Right renal pelvis (tissue), 4 donors: Measurements from ENCODE around the gene CEMIP. TPM values are rescaled to one million over a fixed set of nuclear protein-coding genes. Genes with fewer than 3 reads are reported as not detected.

Experiments used
- DNase-seq, 4 donors: peaks; one replicate each; pipeline ENCODE4 v3.0.0-alpha.2; 2013; ENCODE audit warnings: low read depth in 4 of 4, low spot score in 3 of 4, missing footprints in 1 of 4
- polyA plus RNA-seq, 4 donors: library from polyadenylated mRNA; unstranded; fragments of 120-200 nt; gene quantifications; one replicate each; pipeline ENCODE4 v1.2.1, GENCODE V29; 2013; ENCODE audit not compliant: insufficient read length in 4 of 4

Gene CEMIP
- polyA plus RNA-seq, 4 donors, result 1.6 to 4.0 (median 3.0) TPM

DNA sequence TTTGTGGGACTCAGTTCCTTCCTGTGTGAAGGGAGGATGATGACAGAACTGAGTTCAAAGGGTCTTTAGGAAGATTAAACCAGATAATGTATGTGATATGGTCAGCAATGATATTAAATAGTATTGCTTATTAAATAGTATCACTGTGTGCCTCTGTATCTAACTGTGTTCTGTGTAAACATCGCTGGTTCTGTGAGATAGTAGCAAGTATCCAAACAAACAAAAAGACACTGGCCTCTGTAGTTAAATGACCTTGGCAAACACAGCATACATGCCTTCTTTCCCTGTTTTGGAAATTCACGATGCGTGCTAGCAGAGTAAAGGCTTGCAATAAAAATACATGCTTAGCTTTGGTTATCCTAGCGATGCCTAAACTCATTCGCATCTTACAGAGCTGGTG lies 134.4 kb downstream of the CEMIP start:
- no peak for DNase-seq

DNA sequence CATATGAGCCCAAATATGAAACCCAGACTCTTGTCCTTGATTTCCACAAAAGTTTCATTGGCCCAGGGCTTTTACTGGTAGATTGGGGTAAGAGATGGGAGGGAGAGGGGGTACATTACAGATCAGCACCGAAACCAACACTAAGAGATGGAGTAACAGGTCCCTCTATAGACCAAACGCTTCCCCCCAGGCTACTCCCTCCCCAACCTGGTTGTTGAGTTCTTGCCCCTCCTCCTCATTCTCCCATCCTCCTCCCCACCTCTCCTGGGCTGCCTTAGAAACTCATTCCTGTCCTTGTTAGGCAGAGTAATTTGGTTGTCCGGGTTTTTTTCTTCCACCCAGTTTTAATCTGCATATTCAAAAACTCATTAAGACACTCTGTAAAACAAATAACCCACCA lies 136.3 kb downstream of the CEMIP start:
- DNase-seq, result no peak

DNA sequence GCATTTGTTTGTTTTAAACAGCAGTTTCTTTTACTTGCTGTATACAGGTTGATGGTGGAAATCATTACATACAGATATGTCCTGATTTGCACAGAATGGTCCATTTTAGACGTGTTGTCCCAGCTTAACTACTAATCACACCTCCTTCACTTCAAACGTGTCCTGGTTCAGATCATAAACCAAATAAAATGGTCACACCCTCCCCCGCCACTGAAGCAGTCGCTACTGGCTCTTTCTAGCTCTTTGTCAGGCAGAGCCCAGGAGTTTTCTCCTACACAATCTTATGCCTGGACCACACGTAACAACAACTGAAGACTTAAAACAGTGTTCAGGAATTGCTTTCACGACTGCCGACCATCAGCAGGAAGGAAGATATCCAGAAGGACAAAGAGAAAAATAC lies 136.9 kb downstream of the CEMIP start:
- no peak for DNase-seq

DNA sequence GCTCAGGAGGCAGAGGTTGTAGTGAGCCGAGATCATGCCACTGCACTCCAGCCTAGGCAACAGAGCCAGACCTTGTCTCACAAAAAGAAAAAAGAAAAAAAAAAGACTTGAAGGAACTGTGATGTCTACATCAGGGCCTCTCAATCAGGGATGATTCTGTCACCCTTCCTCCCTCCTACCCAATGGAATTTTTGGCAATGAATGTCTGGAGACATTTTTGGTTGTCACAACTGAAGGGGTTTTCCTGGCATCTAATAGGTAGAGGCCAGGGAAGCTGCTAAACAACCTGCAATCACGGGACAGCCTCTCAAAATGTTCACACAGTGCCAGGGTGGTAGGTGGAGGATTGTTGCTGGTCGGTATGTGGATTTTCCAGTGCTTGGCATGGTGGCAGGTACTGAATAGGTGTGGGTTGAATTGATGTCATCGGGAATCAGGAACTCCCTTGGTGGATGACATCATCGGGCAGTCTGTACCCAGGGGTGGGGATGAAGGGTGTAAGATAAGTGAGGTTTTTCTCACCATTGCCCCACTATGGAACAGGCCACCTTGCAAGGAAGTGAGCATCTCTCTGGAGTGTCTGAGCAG lies 139.1 kb downstream of the CEMIP start:
- DNase-seq, result no peak

DNA sequence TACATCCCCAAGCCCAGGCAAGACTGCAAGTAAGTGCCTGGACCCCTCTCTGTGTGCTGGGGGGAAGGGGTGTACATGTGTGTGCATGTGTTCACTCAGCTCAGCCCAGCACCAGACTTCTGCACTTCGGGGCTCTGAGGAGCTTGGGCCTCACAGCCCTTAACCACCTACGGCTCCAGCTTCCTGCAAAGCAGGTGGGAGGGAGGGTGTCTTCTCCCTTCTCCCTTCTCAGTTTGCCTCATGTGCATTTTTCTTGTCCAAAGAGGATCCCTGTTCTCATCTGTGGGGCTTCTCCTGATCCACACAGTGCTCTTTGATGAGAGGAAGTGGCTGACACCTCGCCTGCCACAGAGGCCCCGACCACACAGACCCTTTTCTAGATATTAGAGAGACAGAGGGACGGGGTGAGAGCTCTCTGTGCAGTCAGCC lies 141.1 kb downstream of the CEMIP start:
- no peak for DNase-seq

DNA sequence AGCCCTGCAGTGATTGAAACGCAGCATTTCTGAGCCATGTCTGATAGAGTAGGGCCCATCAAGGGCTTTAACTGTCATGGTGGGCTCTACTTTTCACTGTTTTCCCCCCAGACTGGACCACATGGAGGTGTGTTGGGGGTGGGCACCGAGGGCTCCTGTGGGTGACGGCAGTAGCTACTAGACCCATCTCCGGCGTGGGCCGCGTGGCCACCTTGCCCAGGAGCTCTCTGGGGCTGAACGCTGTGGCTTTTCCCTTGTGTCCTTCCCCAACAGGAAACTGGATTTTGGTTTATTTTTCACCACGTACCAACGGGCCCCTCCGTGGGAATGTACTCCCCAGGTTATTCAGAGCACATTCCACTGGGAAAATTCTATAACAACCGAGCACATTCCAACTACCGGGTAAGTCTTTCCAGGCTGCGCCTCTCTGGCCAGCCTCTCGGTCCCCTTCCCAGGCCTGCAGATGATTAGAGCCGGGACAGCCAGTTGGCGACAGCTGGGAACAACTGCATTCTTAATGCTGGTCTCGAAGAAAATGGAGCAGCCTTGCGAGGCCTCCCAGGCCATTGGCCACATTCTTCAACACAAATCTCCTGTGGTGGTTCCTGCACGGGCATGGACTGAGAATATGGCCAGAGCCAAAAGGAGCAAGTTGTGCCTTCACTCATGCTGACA lies 142.7 kb downstream of the CEMIP start:
- no peak for DNase-seq

DNA sequence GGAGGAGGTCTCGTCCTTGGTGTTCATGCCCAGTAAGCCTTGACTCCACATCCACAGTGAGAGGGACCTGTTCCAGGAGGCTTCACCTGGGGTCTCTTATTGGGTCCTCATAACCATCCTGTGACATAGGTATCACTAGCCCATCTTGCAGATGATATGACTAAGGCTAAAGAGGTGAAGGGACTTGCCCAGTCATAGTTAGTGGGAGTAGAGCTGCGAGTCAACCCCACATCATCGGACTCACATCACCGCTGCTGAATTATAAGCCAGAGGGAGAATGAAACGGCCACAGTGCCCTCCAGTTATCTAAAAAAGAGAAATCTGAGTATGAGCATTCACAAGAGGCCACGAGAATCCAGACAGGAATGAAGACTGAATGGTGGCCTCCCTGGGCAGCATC lies 144.5 kb downstream of the CEMIP start:
- no peak for DNase-seq

DNA sequence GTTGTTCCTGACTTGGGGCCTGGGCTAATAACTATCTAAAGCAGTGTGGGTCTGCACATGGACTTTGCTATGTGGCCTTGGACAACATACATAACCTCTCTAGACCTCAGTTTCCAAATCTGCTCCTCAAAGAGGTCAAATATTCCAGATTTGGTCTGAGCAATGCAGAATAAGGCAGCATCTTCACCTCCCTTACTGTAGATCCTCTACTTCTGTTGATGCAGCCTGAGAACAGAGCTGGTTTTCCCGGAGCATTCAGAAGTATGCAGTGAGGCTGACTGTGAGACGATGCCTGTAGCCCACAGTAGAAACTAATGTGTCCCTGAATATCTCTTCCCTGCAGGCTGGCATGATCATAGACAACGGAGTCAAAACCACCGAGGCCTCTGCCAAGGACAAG lies 145.1 kb downstream of the CEMIP start:
- DNase-seq, result no peak

DNA sequence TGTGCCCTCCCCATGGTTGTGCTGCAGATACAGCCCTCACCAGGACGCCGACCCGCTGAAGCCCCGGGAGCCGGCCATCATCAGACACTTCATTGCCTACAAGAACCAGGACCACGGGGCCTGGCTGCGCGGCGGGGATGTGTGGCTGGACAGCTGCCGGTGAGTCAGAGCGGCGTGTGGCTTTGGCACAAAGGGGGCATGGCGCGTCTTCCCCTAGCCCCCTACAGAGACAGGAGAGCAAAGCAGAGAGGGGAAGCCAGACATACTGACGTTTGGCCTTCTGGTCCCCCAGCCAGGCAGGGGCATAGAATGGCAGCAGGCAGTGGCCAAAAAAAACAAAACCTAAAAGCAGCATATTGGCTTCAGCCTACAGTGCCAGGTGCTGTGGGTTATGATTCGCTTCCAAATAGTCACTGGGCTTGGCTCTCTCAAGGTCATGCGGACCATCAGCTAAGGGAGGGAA lies 146.5 kb downstream of the CEMIP start:
- DNase-seq, result no peak

DNA sequence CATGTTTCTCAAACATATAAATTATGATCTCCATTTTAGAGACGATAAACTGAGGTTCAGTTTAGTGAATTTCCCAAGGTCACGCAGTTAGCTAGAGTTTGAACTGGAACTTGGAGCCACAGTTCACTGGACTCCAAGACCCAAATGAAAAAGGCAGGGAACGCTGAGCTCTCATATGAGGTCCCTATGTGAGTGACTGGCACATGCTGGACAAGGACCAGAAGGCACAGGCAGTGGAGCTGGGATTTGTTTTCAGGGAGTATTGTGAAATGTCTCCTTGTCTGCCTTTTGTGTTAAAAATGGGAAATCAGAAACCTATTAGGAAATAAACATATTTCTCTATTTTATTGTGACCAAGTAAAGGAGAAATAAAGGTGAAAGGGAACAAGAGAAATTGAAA lies 147.0 kb downstream of the CEMIP start:
- no peak for DNase-seq

DNA sequence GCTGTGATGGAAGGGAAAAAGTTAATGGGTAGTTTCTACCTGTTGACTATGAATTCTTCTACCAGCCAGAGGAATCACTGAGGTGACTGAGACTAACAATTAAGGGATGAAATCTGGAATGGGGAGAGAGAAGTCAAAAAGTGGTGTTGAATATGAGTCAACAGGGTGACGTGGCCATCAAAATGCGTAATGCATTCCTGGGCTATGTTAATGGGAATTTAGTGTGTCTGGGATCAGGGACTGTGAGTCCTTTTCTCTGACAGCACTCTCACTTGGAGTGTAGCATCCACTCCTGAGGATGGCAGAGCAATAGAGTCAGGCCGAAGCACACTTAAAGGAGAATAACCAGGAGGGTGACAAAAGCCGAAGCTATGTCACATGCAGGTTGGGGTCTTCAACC lies 150.1 kb downstream of the CEMIP start:
- DNase-seq, result no peak

DNA sequence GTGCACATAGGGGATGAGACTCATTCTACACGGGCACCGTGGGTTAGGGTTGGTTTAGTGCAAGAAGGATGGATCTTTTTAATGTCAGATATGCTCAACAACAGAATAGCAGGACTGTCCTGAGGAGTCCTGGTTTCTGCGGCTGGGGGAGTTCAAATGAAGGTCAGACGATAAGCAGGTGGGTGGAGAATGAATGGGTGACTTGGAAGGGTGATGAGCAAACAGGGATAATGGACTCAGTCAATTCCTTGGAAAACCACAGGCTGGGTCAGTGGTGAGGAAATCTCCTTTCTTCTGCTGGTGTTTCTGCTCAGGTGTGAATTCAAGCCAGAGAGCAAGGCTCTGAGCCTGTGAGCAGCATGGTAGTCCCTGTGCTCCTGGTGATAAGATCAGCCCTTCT lies 150.5 kb downstream of the CEMIP start:
- DNase-seq, result no peak

DNA sequence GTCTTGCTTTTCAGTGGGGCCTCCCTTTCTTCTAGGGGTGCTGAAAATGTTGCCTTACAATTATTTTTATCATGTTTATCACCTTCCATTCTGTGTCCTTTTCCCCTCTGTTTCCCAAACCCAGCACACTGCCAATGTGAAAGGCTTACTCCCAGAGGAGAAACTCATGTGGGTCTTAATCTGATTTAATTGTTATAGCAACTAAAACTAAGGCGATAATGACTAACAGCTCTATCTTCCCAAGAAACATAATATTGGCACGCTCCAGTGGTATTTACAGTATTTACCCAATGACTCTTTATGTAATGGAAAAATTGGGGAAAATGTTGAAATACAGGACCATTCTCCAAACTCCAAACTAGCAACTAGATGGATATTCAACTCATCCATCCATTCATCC lies 152.0 kb downstream of the CEMIP start:
- no peak for DNase-seq

DNA sequence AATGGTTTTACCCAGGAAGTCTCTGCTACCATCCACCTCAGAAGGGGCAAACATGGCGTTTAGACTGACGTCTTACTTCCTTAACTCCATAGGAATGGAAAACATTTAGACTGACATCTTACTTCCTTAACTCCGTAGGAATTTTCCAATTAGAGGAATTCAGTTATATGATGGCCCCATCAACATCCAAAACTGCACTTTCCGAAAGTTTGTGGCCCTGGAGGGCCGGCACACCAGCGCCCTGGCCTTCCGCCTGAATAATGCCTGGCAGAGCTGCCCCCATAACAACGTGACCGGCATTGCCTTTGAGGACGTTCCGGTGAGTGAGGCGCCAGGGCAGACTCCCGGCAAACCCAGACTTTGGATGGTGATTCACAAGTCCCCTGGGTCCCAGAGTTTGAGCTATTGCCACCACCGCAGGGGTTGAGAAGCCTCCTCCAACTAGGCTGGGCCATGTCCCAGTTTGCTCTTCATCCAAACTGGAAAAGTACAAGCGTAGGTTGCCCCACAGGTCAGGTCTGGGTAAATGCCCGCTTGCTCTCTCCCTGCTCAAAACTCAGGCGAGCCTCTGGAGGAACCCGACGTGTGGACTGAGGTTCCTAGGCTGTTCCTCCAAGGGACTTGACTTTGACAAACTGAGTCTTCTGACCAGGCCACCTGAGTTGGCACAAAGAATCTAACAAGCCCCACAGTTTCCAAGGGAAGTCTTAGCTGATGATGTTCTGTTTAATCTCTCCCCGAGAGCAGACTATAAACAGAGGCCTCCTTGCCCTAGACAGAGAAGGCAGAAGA lies 152.7 kb downstream of the CEMIP start:
- no peak for DNase-seq

DNA sequence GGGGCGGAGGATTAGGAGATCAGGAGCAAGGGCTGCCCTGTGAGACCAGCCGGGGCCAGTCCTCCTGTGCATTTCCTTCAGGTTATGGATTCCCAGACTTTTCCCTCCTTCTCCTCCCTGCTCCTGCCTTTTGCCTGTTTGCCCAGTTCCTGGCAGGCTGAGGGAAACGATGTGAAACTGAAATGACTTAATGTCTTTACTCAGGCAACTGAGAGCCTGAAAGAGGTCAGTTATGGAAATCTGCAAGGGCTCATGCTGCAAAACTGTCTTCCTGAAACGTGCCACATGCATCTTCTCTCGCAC lies 153.3 kb downstream of the CEMIP start:
- DNase-seq, result no peak

DNA sequence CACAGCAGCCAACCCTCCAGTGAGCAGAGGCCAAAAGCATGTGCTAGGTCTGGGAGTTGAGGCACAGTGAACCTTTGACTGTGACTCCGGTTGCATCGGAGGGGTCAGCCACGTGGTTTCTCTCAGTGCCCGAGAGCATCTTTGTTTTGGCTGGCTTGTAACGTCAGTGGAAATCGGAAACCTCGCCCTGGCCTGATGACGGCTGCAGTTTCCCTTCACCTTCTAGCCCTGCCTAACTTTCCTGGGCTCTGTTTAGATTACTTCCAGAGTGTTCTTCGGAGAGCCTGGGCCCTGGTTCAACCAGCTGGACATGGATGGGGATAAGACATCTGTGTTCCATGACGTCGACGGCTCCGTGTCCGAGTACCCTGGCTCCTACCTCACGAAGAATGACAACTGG lies 153.8 kb downstream of the CEMIP start:
- peak in 1 of 4 donors; percentile 5 for DNase-seq

DNA sequence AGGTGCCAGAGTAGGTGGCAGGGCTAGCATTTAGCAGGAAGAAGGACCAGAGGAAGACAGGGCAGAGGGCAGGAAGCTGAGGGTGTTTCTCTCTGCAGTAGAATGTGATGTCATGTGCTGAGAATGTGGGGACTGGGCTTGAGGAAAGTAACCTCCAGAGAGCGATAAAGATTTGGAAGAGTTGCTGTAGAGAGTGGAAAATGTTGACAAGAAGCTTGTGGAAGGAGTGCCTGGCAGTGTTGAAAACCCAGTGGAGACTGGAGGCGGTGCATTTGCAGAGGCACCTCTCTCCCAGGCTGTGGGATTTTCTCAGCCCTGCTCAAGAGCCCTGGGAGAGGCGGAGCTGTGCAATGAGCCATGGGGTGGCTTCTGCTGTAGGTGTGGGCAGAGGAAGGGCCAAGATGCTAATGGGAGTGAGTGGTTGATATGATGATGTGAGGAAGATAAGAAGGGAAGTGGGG lies 155.6 kb downstream of the CEMIP start:
- DNase-seq, result no peak

DNA sequence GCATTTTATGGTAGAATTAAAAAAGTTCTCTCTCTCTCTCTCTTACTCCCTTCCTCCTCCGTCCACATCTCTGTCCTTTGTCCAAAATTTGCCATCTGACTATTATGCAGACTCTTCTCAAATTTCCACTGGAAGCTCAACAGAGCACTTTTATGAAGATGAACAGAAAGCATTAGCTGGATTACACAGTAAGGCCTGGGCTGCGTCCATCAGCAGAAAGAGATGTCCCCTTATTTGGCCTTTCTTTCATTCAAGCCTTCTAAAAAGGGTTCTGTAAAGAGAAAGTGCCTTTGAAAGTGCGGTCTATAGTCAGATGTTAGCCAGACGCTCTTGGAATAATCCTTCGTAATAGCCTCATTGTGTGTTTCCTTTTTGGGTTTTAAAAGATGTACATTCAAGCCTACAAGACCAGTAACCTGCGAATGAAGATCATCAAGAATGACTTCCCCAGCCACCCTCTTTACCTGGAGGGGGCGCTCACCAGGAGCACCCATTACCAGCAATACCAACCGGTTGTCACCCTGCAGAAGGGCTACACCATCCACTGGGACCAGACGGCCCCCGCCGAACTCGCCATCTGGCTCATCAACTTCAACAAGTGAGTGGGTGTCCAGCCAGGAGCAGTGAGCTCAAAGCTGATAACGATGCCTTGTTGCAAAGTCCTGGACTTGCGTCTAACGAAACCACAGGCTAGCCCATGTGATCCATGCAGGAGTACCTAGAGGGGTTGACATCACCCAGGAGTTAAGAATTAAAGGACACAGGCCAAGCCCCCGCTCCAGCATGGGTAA lies 157.3 kb downstream of the CEMIP start:
- DNase-seq, result no peak

DNA sequence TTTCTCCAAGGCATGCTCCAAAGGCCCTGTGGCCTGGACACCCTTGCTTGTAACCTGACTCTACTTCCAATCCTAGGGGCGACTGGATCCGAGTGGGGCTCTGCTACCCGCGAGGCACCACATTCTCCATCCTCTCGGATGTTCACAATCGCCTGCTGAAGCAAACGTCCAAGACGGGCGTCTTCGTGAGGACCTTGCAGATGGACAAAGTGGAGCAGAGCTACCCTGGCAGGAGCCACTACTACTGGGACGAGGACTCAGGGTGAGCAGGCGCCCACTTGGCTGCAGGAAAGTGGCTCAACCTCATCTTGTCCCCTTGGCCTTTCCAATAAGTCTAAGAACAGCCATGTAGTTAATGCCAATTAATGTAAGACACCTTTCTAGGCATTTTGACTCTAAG lies 158.5 kb downstream of the CEMIP start:
- DNase-seq, result no peak

DNA sequence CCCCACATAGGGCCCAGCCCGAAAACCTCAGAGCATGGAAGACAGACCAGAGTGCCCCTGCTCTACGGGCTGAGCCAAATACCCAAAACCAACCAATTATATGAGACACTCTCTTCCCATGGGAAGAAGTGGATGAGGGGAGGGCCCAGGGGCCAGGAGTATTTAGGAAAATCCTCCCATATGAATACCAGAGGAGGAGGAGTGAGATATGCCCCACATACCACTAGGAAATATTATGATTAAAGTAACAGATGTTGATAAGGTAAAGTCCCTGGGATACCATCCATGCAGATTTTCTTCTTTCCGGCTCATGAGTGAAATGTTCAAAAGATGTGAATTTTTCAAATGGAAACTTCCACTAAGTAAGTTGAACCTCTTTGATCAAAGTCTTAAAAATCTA lies 160.0 kb downstream of the CEMIP start:
- DNase-seq, result no peak

DNA sequence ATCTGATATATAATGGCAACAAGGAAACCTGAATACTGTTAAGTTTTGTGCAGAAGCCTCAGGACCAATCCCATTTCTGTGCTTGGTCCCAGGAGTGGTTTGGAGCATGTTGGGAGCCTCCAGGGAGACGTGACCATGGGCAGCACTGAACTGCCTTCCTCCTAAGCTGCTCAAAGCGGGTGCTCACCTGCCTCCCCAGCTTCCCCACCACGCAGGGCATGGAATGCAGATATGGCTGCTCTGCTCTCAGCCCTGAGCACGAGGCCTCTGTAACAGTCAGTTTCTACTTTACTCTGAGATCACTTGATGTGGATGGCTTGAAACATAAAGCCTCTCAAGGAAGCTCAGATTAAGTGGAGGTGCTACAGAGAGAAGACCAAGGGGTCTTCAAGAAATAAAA lies 161.2 kb downstream of the CEMIP start:
- DNase-seq, result no peak
